HG03575 (cell line): ENCODE data around the gene MALT1.

Experiments used
- ATAC-seq: cut with Tn5 transposase; IDR thresholded peaks from one replicate; pipeline ENCODE4 v1.9.1; 2021; ENCODE audit not compliant: unreplicated experiment, insufficient number of reproducible peaks, low FRiP score; ENCODE audit errors: extremely low read depth

MALT1 gene

DNA sequence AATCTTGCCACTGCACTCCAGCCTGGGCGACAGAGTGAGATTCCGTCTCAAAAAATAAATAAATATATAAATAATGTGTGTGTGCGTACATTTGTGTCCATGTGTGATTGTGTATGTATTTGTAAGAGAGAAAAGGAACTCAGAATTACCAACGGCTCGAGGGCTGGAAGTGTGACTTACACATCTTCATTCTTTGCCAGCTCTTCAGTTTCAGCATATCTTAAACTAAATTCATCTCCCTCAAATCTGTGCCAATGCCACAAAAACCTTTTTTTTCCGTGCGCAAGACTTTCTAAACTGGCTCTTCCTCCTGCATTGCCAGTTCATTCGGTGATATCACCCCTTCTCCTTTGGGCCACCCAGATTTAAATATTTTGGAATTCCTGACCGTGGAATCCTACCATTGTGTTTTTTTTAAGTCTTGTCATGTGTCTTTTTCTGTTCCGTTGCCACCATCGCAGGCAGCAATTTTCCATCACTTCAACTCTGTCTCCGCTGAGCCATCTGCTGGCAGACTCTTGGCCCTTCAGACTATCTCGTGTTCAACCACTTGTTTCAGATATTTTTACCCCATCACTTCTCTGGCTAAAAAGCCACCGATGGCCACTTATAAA lies 116.4 kb downstream of the MALT1 start:
- no peak for ATAC-seq

- ATAC-seq = no peak
Observed at GRCh38 chr18:58788470-58788869, 117.2 kb downstream of the MALT1 start.

GRCh38 chr18:58788971-58789875 lies 118.0 kb downstream of the MALT1 start:
- ATAC-seq = no peak

- ATAC-seq = no peak
Observed at GRCh38 chr18:58789876-58790240, 118.6 kb downstream of the MALT1 start.

GRCh38 chr18:58792086-58792485 lies 120.8 kb downstream of the MALT1 start:
- ATAC-seq = peak; percentile 59

DNA sequence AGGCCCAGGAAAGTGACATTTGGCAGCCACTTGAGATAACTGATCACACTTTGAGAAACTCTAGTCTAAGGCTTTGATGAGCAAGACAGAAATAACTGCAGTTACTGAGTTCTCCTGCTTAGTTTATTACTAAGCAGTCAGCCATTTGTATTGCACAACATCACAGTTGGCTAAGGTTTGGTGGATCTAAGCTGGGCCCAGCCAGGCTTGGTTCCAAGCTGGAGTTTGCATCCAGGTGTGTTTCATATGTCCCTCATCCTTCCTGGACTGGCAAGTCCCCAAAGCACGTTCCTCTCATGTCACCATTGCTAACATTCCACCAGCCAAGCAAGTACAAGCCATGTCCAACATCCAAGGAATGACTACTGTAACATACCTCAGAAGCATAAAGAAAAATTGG lies 122.1 kb downstream of the MALT1 start:
- ATAC-seq = no peak

DNA sequence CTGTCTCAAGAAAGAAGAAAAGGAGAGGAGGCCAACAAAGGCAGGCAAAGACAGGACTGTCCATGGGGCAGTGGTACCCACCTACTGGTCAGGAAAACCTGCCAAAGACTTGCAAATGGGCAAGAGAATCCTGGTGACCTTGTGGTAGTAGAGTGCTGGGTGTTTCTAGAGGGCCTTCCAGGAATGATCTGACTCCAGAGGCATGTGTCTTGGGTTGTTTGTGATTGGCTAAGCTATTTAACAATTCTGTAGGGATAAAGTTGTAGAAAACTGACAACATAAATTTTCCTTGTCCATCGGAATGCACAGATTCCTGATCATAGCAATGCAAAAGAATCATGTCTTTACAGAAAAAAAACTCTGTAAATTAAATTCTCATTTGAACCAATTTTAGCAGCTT lies 125.0 kb downstream of the MALT1 start:
- no peak for ATAC-seq

GRCh38 chr18:58800582-58800981 lies 129.3 kb downstream of the MALT1 start:
- no peak for ATAC-seq

GRCh38 chr18:58802959-58803358 lies 131.7 kb downstream of the MALT1 start:
- ATAC-seq = no peak

DNA sequence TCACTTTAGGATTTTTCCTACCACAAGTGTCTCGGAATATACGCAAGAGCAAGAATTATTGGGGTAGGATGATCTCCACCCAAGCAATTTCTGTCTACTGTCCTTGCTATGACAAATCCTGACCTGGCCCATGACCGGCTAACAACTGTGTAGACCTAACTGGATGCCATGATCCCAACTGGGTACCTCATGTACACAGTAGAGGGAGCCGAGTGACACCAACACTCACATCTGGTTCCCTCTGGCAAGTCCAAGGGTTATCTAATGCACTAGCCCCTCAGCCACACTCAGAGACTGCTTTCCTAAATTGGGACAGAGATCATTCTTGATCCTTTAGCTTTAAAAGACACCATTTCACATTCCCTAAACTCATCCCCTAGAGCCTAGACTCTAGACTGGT lies 132.7 kb downstream of the MALT1 start:
- ATAC-seq = no peak
